ENCODE results near the gene DDC. TPM values are rescaled to one million over a fixed set of nuclear protein-coding genes. Genes with fewer than 3 reads are reported as not detected.

Gene DDC
- total RNA-seq, 1 experiment from 2014 or later: not detected

Other genes starting within 250 kb of the DDC start
- 28.1 TPM for gene FIGNL1, start 115.1 kb downstream of the DDC start, total RNA-seq (2021; ENCODE audit: unreplicated experiment)
- gene GRB10, start 217.5 kb upstream of the DDC start, total RNA-seq (2021; ENCODE audit: unreplicated experiment): 37.3 TPM

All from HCT116 (cell line).